Measurements from ENCODE around the gene PDE10A.

GRCh38 chr6:165664559-165665383 lies 1.7 kb upstream of the PDE10A start:
- TF ChIP-seq ZNF274 (IDR thresholded peaks at IDR 0.05; ENCODE audit: low read depth, low read length) (no peak), SUZ12 (IDR thresholded peaks at IDR 0.05; ENCODE audit: extremely low read depth, insufficient read depth, insufficient read length) (no peak), YY1 (IDR thresholded peaks at IDR 0.05; ENCODE audit: insufficient read depth, insufficient read length) (no peak)

All from NT2/D1 (cell line).